Activated naive CD4-positive, alpha-beta T cell (primary cell): ENCODE measurements around the gene CRADD.
"Not testable (repeated sequence)": the region's sequence is repeated elsewhere in the genome, so short reads cannot be mapped to it uniquely, and the experiment has no call there.

Experiments
- DNase-seq, 4 experiments: peaks; one replicate each; lab custom pipeline; 2025; lab: John Stamatoyannopoulos, UW

Gene CRADD

DNA sequence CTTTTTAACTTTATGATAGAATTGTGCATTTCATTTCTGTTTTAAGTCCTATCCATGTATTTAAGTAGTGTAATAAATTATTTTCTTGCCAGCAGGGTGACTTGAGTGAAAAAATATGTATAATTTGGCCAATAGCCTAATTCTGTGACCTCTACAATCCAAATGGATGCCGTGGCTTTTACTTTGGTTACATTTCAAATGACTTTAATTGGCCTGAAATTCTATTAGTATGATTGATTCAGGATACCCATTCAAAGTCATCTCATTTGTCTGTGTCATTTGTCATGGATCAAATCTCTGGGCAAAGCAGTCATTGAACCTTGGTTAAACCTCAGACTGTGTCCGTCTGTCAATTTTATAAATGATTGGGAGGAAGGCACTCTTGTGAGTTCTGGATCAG is 29.6 kb downstream of the CRADD start:
- no peak for DNase-seq

DNA sequence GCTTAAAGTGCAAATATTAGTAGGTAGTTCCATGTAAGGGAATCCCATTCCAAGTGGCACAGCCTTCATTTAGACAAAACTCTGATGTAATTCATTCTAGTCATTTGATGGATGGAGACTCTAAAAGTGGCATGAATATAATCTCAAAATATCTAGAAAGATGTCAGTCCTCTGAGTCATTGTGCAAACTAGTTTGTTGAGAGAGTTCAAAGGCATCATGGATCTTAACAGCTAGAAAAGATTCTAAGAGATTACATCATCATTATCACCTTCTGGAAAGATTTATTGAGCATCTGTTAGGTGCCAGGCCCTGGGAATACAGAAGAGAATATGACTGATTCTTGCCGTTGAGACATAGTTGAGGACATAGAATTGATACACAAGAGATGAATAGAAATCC is 30.7 kb downstream of the CRADD start:
- DNase-seq = no peak

DNA sequence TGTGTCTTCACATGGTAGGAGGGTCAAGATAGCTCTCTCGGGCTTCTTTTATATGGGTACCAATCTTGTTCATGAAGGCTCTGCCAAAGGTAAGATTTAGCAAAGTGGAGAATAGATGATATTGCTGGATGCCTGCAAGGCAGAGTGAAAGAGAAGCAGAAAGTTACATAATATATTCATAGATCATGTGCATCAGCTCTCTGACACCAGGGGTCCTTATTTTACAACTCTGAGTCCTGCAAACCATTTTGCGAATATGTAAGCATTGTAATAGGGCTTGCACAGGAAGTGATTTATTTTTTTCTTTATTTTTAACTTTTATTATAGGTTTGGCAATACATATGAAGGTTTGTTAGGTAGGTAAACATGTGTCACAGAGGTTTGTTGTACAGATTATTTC is 31.8 kb downstream of the CRADD start:
- no peak for DNase-seq

DNA sequence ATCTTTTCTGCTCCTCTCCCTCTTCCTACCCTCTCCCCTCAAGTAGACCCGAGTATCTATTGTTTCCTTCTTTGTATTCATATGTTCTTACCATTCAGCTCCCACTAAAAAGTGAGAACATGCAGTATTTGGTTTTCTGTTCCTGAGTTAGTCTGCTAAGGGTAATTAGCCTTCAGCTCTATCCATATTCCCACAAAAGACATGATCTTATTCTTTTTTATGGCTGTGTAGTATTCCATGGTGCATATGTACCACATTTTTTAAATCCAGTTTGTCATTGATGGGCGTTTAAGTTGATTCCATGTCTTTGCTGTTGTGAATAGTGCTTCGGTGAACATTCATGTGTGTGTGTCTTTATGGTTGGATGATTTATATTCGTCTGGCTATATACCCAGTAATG is 32.2 kb downstream of the CRADD start:
- DNase-seq = no peak

DNA sequence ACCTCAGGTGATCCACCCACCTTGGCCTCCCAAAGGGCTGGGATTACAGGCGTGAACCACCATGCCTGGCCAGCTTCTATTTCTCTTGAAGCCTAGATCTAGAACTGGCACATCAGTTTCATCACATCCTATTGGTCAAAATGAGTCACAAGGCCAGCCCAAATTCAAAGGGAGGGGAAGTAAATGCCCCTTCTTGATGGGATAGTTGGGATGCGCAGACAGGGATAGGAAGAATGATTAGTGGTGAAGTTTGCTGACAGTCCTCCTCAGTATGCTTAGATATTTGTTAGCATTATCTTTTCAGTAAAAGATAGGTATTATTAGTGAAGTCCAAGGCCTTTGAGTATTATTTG is 33.4 kb downstream of the CRADD start:
- no peak for DNase-seq

DNA sequence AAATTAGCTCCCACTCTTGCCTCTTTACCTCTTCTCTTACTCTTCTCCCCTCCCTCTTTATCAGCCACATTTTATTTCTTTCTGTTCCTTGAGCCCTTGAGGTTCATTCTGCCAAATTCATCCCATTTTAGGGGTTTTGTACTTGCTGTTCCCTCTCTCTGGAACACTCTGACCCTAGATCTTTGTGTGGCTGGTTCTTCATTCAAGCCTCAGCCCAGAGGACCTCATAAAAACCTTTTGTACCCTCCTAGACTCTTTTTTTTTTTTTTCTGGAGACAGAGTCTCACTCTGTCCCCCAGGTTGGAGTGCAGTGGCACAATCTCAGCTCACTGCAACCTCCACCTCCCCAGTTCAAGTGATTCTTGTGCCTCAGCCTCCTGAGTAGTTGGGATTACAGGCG is 34.3 kb downstream of the CRADD start:
- DNase-seq = not testable (repeated sequence)

DNA sequence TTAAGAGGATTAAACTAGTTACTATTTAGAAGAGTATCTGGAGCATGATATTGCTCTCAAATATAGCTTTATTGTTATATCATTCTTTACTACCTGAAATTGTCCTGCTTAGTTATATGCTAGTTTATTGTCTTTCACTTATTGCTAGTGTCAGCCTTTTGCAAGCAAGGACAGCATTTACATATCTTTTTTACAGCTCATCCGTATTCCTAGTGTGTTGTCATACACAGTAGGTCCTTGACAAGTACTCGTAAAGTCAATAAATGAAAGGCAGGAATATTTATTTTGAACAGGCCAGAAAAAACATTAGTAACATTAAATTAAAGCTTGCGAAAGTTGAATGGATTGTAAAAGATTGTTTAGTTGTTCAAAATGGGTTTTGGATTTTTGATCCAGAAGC is 35.0 kb downstream of the CRADD start:
- no peak for DNase-seq

DNA sequence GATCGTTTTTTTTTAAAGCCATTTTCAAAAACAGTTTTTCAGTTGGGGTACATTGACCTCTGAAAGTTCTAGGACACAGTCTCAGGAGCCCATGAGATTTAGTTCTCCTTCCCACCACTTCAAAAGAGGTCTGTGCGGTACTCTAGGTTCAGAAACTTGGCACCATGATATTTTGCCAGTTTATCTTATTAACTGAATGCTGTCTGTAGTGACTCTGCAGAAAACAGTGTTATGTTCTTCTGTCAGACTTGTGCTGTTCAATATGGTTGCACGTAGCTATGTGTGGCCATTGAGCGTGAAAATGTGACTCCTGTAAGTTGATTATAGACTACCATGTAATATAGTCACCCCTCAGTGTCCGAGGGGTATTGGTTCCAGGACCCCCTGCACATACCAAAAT is 35.9 kb downstream of the CRADD start:
- DNase-seq = no peak

DNA sequence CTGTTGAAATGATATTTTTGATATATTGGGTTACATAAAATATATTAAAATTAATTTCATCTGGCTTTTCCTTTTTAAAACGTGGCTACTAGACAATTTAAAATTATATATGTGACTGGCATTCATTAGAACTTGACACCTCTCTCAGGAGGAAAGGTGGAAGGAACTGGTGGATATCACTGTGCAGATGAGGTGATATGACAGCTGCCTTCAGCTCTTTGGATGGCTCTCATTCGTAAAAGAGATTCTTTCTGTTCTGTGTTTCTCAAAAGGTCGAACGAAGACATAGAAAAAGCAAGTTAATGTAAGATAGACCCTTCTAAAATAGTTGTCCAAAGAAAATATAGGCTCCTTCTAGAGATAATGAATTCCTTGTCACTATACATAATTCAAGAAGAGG is 36.6 kb downstream of the CRADD start:
- no peak for DNase-seq

DNA sequence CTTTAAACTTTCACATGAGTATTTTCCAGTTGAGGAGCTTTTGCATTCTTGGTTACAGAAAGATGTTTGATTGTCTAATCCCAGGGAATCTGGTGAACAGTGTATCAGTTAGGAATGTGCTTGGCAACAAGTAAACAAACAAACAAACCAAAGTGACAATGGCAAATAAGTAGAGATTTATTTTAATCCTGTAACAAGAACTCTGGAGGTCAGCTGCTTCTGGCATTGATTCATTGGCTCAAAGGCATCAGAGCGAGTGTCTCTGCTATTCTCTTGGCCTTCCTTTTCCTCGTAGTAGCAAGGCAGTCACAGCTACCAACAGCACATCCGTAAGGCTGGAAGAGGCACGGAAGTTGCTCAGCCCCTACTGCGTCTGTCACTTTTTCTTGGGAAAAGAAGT is 37.2 kb downstream of the CRADD start:
- DNase-seq = no peak

DNA sequence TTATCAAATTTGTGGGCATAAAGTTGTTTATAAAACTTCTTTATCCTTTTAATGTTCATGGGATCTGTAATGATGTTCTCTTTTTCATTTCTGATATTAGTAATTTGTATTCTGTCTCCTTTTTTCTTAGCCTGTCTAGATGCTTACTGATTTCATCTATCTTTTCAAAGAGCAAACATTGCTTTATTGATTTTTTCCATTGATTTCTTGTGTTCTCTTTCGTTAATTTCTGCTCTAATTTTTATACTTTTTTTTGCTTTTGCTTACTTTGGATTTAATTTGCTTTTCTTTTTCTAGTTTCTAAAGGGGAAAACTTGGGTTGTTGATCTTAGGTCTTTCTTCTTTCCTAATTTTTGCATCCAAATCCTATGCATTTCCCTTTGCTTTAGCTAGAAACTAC is 42.5 kb downstream of the CRADD start:
- DNase-seq = no peak

DNA sequence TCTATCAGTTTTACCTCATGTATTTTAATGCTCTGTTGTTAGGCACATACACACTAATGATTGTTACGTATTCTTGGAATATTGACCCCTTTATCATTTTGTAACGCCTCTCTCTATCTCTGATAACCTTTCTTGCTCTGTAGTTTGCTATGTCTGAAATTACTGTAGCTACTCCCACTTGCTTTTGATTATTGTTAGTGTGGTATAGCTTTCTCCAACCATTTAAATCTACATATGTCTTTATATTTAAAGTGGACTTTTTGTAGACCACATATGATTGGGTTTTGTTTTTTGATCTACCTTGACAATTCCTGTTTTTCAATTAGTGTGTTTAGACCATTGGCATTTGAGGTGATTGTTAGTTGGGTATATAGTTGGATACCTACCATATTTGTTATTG is 43.4 kb downstream of the CRADD start:
- no peak for DNase-seq

DNA sequence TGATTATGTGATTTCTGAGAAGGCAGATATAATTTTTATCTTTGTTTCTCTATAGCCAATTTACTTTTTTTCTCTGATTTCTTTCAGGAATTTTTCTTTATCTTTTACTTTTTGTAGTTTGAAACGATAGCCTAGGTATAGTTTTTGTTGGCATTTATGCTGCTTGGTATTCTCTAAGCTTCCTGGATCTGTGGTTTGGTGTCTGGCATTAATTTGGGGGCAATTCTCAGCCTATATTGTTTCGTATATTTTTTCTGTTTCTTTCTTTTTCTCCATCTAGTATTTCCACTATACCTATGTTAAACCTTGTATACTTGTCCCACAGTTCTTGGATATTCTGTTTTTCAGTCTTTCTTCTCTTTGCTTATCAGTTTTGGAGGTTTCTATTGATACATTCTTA is 45.0 kb downstream of the CRADD start:
- DNase-seq = no peak

DNA sequence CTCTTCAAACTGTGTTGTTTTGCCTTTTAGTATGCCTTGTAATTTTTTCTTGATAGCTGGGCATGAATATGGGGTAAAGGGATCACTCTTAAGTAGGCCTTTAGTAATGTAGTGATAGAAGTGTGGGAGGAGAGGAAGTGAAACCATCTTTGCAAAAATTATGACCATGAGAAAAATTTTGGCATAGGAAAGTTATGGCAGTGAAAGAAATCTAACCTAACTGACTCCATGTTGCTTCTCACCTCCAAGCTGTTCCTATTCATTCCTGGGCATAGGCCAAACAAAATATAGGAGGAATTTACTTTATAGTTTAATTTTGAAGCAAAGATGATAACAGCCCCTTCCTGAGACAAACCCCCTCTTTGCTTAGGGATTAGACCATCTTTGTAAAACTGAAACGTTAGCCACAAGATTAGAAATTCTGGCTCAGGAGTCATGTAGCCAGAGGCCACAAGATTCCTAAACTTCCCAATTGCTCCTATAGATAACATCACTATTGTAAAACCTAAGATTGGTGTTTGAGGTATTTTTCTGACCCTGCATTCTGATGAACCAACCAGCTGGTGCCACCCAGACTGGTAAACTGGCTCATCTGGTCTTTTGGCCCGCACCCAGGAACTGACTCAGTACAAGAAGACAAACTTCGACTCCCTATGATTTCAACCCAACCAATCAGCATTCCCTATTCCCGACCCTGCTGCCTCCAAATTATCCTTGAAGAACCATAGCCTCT is 45.8 kb downstream of the CRADD start:
- DNase-seq = no peak

DNA sequence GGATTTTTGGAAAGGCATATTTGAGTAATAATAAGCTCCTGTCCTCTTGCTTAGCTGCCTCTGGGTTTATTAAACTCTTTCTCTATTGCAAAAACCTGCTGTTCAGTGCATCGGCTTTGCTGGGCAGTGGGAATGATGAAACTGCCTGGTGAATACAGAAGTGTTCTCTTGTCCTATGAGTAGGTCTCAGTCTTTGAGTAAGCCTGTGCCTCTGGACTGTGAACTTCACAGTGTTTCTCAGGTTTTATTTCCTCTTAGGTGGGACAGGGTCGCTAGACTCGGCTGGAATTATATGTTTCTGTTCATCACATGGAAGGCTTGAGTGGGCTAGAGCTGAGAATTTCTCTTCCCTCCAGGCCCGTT is 46.4 kb downstream of the CRADD start:
- DNase-seq = no peak

DNA sequence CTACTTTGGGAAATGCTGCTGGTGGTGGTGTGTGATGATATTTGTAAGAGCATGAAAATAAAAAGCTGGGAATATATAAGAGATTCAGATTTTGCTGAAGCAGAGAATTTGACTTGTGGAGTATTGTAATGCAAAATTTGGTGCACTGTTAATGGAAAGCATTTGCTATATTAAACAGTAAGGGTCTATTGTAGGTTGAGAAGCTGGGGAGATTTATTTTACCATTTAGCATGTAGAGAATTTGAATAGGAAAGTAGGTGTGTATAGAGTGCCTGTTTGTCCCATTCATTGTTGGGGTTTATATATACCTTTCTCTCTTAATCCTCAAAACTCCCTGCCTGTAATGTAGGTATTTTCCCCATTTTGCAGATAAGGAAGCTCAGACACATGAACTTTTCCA is 48.4 kb downstream of the CRADD start:
- DNase-seq = no peak

DNA sequence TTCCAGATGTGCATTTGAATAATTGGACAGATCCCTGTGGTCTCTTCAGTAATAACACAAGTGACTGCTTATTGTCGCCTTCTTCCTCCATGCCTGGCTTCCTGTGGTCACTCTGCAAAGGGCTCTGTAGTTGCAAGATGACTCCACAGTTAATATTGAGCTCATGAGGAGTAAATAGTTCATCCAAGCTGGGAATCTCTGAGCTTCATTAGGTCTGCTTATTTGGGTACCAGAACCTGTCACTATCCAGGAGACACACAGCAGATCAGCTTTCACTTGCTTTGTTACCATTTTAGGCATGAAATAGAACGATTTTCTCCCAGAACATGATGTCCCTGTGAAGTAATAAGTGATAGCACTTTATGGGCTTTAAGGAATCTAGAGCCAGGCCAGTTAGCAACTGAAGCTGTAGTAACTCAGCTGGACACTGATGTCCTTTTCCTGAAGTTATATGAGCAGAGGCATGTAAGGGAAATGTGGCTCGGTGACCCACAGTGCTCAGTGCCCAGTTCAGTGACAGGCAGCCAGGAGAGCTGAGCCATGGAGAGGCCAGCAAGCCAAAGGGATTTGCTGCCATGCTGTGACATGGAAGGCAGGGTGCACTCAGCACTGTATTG is 50.1 kb downstream of the CRADD start:
- no peak for DNase-seq

DNA sequence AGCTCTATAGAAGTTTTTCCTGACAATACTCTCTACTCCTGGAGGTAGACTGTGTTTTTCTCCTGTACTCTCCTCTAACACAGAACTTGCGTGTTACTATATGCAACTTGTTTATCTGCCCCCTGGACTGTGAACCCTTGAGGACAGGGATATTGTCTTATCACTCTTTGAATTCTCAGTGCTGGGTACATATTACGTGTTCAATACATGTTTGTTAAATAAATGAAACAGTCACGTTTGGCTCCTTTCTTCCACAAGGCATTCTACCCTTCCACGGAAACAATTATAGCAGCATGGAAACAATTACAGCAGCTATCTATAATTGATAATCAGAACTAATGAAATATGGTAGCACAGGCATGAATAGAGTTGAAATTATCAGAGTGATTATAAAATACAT is 50.7 kb downstream of the CRADD start:
- no peak for DNase-seq

DNA sequence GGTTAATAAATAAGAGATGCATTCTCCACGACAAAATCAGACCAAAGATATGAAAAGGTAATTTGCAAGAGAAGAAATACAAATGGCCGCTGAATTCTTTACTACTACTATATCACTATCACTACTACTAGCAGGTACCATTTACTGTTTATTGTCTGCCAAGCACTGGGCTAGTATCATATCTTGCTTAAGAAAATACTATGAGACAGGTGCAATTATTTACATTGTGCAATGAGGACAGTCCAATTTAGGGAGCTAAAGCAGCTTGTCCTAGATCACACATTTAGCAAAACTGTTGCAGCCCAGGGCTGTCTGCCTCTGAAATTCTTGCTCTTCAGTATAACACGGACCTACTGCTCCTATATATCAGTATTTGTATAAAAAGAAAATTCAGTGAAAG is 52.8 kb downstream of the CRADD start:
- DNase-seq = no peak

DNA sequence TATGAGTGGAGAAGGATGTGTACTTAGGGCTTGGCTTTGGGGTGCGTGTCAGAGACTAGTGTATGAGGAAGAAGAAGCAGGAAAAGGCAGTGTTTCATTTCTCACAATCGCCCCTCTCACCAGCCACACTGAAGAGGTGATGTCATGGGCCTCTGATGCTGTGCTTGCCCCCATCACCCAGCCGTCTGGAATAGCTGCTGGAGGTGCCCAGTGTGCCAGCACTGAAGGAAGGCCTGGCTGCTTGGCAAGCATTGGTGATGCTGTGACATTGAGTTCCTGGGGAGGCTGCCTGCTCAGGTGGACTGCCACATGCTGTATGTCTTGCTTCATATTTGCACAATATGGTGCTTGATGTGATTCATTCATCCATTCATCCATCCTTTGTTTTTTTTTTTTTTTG is 56.2 kb downstream of the CRADD start:
- DNase-seq = no peak

DNA sequence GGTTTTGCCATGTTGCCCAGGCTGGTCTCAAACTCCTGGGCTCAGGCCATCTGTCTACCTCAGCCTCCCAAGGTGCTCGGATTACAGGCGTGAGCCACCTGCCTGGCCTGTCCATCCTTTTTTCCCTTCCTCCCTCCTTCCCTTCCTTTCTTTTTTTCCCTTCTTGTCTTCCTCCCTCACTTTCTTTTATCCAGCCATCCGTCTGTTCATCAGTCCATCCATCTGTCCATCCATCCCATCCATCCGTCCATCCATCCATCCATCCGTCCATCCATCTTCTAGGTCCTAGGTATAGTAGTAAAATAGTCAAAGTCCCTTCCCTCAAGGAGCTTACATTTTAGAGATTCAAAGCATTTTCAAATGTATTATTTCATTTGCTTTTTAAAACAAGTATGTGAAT is 56.8 kb downstream of the CRADD start:
- no peak for DNase-seq

DNA sequence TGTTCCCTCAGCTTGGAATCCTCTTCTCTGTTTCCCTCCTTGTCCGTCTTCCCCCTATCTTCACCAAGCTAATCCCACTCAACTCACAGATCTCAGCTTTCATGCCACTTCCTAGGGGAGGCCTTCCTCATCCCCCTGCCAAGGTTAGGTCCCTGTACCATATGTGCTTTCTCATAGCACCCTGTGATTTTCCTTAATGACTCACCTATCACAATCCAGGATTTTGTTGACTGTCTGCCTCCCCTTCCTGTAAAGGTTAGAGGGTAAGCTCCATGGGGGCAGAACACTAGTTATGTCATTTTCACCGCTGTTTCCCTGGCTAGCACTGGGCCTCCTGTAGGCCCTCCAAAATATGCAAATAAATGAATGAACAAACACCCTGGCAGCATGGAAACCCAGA is 57.6 kb downstream of the CRADD start:
- DNase-seq = no peak

DNA sequence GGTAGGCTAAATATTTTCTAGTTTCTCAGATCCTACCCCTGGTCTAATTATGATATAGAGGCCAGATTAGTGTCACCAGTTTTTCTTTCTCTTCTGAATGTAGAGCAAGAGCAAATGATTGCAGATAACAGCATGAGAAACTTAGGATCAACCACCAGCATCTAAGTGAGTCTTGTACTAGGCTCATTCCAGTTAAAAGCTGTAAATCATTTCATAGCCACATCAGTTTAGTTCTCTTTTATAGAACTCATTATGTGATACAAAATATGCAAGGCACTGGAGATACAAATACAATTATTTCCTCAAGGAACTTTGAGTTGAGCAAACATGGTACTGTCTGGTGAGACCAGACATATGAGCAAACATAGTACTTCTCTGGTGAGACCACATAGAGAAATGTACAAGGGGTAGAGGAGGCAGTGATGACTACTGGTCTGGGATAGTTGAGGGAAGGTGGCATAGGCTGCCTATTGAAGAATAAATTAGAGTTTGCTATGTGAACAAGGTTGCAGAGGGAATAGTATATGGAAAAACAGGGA is 59.5 kb downstream of the CRADD start:
- no peak for DNase-seq
